HG03378 (cell line): Measurements from ENCODE around the gene OR2H2.

ENCODE experiments used
- ATAC-seq: cut with Tn5 transposase; IDR thresholded peaks from one replicate; pipeline ENCODE4 v1.9.1; 2021; ENCODE audit warnings: mild to moderate bottlenecking, moderate library complexity; ENCODE audit not compliant: unreplicated experiment

The OR2H2 gene

DNA sequence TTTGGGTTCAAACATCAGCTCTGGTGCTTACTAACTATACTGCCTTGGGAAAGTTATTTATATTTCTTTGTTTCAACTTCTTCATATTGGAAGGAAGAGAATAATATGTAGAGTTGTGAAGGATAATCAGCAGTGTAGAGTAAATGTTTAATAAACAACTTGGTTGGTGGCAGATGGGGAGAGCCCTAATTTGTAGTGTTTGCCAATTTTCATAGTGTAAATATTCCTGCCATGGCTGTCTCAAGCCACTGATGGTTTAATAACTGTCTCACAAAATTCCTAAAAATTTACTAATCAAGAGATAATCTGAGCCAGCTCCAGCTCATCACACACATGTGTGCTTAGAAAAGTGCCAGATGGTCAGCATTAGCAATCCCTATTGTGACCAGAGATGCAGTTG, at the start of gene OR2H2:
TSS of gene OR2H2 (plus strand) at position 301 of the 400 bp plus-strand sequence. CDS start 2,824 bp downstream, outside the sequence.
- ATAC-seq, result no peak

DNA sequence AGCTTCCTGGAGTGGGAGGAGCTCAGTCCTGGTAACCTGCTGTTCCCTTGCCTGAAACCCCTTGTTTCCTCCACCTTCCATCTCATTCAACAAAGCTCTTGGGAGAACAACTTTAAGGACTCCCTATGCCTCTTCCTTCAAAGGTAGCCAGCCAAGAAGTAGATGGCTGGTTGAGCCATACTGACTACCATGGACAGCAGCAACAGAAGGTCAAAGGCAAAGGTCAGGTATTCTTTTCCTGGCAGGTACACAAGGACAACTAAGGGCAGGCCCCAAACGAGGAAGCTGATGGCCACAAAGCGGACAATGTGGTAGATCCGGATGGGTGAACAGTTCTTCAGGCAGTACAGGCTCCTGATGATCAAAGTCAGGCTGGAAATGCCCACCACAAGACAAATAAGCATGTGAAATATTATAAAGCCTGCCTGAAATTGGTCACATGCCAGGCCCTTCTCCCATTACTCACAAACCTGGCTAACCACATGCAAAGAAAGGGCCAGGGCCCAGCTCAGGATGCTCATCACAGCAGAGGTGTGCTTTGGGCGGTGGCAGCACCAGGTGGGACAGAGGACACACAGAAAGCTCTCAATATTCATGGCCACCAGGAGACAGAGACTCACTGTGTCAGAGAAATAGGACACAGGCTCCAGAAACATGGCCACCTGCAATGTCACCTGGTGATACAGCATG, 47.1 kb upstream of the OR2H2 start:
- no peak for ATAC-seq

DNA sequence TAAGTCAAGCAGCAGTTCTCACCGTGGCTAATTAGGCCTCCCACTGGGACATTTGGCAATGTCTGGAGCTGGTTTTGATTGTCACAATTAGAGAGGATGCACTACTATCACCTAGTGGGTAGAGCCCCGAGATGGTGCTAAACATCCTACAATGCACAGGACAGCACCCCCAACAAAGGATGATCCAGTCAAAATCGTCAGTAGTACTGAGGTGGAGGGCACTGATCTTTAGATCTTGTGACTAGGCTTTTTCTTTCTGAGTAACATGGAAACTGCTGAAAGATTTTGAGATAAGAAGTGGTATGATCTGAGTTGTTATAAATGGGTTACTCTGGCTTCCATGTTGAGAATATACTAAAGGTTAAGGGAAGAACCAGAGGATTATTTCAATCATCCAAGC, 37.3 kb upstream of the OR2H2 start:
- ATAC-seq, result no peak

DNA sequence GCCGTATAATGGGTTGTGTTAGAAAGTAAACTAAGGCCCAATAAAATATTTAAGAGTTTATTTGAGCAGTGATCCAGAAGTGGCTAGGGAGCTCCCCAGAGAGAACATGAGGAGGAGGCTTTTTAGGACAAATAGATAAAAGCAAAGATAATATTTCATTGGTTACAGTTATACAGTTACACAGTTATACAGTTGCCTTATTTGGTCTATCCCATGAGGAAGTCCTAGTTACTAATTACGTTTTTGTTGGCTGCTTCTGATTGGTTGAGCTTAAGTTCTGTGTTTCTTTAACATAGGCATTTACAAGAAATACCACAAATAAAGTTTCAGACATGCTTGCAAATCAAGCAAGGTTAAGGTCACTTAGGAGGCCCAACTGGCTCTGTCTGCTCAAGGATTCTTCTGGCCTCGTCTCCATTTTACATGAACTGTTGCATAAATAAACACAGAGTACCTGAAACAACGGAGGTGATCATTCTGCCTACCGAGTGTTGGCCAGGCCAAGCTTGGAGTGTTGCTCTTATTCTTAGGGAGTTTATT, 32.3 kb upstream of the OR2H2 start:
- peak; percentile 69 for ATAC-seq

DNA sequence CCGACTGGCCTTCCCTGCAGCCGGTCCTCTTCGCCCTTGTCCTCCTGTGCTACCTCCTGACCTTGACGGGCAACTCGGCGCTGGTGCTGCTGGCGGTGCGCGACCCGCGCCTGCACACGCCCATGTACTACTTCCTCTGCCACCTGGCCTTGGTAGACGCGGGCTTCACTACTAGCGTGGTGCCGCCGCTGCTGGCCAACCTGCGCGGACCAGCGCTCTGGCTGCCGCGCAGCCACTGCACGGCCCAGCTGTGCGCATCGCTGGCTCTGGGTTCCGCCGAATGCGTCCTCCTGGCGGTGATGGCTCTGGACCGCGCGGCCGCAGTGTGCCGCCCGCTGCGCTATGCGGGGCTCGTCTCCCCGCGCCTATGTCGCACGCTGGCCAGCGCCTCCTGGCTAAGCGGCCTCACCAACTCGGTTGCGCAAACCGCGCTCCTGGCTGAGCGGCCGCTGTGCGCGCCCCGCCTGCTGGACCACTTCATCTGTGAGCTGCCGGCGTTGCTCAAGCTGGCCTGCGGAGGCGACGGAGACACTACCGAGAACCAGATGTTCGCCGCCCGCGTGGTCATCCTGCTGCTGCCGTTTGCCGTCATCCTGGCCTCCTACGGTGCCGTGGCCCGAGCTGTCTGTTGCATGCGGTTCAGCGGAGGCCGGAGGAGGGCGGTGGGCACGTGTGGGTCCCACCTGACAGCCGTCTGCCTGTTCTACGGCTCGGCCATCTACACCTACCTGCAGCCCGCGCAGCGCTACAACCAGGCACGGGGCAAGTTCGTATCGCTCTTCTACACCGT, 31.5 kb upstream of the OR2H2 start:
- no peak for ATAC-seq

DNA sequence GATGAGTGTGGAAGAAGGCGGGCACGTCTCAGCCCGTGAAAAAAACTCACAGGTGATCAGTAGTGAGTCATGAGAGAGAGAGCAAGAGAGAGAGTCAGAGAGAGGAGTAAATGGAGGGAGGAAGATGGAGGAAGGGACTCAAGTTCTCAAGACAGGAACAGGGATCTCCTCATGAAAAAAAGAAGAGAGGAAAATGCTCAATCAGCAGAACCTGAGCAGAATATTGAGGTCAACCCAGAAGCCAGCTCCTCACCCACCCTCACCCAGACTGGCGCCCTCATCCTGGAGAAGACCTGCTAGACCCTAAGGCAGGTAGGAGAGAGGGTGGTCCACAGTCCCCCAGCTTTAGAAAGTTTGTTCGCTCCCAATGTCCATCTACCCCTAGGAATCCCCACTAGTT, 30.2 kb upstream of the OR2H2 start:
- ATAC-seq, result no peak

DNA sequence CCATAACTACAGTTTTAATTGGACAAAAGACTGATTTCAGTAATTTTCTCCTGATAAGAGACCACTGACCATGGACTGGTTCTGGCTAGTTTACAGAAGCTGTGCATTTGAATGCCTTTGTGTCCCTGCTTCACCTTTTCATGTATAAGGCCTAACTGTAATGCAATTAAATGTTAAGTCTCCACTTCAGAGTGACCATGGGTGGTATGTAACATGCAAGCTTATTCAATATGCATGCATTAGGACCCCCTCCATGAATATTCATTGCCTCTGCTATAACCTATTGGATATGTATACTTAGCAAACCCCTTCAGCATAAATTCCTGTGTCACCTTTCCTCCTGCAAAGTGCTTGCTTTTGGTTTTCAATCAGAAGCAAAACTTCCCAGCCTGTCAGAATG, 27.6 kb upstream of the OR2H2 start:
- ATAC-seq, result no peak

DNA sequence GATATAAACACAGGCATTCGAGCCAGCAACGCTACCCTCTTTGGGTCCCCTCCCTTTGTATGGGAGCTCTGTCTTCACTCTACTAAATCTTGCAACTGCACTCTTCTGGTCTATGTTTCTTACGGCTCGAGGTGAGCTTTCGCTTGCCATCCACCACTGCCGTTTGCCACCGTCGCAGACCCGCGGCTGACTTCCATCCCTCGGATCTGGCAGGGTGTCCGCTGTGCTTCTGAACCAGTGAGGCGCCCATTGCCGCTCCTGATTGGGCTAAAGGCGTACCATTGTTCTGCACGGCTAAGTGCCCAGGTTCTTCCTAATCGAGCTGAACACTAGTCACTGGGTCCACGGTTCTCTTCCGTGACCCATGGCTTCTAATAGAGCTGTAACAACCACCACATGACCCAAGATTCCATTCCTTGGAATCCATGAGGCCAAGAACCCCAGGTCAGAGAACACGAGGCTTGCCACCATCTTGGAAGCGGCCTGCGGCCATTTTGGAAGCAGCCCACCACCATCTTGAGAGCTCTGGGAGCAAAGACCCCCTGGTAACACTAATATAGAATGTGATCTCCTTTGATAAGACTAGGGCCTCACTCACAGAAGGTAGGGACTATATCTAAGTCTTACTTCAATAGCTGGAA, 26.4 kb upstream of the OR2H2 start:
- no peak for ATAC-seq

DNA sequence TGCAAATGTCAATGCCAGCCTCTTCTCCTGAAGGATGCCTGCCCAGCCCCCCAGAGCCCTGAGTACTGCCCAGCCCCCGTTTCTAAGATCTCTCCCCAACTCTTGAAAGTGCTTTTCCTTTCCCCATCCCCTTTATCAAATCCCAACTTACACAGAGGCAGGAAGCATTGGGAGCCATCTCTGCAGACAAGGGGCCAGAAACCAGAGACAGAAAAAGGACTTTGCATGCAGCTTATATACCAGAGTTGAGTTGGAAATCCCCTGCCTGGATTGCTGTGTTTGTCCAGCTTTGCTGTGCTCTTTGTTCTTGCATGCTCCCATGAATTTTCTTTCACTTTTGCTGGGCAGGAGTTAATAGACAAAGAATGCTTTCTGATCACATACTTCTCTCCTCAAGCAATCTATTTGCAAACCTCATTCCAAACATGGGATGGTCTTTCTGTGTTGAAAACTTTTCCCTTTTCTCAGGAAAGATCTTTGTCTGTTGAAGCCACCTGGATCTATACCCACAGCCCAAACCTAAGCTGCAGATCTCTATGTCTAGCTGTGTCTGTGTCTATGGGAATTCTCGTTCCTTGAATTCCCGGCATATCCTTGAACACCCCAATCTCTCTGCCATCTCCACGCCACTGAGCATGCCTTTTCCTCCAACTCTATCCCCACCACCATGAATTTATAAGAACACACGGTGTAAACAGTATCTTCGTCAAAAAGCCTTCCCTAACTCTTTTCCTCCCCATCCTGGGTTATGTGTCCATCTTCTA, 25.2 kb upstream of the OR2H2 start, which contains the start of gene UBD:
TSS of gene UBD (minus strand) at position 209 of the 764 bp plus-strand sequence. CDS start at position 178, 31 bp downstream.
- ATAC-seq, result no peak

DNA sequence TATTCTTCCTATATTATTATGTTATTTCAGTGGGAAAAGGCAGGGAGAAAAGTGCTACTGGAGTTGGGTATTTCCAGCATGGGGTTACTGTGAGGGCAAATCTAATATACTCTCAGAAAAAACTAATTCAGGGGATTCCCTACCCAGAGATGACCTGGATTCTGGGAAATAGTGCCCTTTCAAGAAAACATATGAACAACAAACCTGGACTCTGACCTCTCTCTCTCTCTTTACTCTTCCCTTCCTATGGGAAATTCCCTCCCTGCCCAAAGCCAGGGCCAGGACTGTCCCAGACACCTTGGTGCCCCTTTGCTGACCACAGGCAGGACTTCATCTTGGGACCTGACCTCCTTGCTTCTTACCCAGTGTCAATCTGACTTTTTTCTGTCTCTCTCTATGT, 23.8 kb upstream of the OR2H2 start:
- ATAC-seq, result no peak

DNA sequence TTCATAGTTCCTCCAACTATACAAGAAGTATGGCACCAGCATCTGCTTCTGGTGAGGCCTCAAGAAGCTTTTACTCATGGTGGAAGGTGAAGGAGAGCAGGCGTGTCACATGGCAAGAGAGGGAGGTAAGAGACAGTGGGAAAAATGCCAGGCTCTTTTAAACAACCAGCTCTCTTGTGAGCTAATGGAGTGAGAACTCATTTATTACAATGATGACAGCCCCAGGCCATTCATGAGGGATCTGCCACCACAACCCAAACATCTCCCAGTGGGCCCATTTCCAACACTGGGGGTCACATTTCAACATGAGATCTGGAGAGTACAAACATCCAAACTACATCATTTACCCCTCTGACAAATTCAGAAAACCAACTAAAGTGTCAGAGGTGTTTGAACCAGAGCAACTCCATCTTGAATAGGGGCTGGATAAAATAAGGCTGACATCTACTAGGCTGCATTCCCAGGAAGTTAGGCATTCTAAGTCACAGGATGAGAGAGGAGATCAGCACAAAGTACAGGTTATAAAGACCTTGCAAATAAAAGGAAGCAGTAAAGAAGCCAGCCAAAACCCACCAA, 23.2 kb upstream of the OR2H2 start:
- ATAC-seq, result no peak

DNA sequence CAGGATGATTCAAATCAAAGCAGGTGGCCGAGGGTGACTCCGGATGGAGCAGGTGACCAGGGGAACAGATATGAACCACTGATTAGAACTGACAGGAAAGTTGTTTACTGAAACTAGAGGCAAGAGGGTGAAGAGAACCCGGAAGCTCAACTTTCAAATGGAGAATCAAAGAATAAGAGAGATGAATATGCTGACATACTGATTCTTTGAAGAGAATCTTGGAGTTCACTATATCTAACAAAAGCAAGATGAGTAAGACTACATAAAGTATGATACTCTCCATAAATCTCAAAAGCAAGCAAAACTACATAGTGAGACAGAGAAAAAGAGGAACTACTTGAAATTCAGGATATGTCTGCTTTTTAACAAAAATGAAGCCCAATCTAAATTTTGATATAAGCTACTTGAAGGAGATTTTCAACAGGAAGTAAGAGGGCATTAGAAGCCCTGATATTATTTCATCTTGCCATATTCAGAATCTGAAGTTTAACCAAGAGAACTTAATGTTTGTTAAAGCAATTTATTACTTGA, 21.4 kb upstream of the OR2H2 start:
- ATAC-seq, result no peak

DNA sequence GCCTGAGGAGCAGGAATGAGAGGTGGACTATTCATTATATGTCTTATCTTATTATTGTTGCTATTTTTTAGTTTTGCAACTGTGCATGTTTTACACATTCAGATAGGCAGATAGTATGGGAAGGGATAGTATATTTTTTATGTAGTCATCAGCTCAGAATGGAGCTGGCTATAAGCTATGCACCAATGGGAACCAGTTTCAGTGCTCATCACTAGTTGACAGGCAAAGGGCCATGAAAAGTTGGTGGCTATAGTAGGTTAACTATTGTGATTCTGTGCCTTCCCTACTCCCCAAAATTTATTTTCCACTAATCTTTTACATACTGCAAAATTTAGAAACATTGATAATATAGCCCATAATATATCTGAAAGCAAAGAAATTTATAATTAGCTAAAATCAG, 20.0 kb upstream of the OR2H2 start:
- no peak for ATAC-seq

DNA sequence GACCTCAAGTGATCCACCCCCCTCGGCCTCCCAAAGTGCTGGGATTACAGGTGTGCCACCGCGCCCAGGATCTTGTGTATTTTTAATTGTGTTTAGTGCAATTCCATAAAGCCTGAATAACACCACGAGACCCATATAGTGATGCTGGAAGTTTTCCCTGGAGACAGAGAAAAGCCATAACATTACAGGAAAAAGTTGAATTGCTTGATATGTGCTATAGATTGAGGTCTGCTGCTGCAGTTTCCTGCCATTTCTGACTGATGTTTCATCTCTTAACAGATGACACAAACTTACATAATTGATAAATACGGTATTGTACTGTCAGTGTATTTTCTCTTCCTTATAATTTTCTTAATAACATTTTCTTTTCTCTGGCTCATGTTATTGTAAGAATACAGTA, 18.1 kb upstream of the OR2H2 start:
- no peak for ATAC-seq

DNA sequence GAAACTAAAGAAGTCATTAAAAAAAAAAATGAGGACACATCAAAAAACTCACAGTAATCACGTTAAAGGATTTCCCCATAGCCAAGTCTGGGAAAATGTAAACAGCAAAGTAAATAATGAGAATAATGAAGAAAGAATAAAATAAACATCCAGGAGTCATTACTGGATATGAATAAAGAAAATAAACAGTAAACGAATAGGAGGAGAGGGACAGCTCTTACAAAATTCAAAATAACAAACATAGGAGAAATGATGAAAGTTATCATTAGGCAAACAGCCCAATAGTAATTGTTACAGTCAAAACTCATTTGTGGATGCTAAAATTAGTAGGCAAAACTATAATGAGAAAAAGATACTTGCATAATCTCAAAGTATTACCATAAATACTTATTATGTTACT, 17.4 kb upstream of the OR2H2 start:
- no peak for ATAC-seq

DNA sequence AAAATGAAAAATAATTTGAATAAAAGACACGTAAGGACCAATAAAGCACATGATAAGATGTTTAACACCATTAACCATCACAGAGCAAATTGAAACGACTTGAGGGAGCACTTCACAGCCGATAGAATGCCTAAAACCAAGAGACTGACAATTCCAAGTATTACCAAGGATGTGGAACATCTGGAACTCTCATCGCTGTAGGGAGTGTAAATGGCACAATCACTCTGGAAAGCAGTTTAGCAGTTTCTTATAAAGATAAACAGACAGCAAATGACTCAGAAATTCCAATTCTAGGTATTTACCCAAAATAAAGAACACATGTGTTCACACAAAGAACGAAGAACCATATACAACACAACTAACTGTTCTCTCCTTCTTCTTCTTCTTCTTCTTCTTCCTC, 16.9 kb upstream of the OR2H2 start:
- no peak for ATAC-seq

DNA sequence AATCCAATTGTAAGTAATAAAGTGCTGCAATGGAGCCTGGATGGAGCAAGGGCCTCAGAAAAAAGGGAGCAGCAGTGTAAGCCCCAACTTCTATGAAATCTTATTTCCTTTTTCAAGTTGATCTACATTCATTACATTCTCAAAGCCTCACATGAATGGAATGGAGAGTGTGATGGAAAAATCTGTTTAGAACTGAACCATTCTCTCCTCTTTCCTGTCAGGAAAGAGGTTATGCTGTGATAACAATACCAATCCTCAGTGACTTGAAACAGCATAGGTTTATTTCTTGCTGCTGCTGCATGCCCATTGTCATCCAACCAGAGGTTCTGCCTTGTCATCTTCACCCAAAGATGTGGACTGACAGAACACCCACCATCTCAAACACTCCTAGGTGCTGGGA, 8.9 kb upstream of the OR2H2 start:
- no peak for ATAC-seq

DNA sequence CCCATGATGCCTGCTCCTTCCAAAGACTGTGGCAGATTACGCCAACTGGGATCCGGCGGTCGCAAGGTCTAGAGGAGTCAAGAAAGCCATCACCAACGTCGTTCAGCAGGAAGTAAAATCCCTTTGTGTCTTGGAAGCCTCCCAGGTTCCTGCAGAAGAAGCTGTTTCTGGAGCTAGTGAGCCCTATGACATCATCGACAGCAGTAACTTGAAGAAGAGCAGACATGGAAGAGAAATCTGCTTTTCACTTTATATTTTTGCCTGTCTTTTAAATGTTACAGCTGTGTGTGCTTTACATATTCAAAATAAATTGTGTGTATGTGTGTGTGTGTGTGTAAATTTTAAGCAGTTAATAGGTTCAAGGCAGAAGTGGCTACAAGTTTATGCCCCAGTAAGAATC, 7.4 kb upstream of the OR2H2 start:
- no peak for ATAC-seq

DNA sequence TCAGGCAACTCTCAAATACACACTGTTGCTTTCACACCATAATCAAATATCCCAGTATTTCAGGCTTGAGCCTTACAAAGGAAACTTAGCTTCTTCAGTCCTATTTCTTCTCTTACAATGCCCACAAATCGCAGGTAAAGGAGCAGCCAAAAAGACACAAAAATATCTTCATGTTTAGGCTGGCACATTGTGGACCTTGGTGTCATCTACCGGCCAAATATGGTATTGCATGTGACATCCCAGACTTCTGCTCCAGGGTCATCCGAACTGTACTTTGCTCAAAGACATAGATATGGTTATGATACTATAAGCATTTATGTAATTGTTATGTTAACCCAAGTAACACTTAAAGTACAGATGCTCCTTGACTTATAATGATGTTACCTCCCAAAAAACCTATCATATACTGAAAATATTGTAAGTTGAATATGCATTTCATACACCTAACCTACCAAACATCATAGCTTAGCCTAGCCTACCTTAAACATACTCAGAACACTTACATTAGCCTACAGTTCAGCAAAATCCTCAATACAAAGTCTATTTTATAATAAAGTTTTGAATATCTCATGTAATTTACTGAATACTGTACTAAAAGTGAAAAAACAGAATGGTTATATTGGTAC, 4.6 kb downstream of the OR2H2 start:
- ATAC-seq, result no peak
